Liver (tissue), 9 donors: ENCODE data around the gene CHCHD1. TPM values are rescaled to one million over a fixed set of nuclear protein-coding genes. Genes with fewer than 3 reads are reported as not detected.

Experiments
- DNase-seq: peaks from one replicate; pipeline ENCODE4 v3.0.0-alpha.2; 2017; ENCODE audit warnings: low spot score
- H3K27ac ChIP-seq, 2 donors: one replicate each; pipeline ENCODE4 v1.7.0; 2013; ENCODE audit warnings: inconsistent platforms in 2 of 2, low read length in 2 of 2, control low read depth in 1 of 2, low read depth in 1 of 2, mild to moderate bottlenecking in 1 of 2
- H3K27me3 ChIP-seq, 4 donors: one replicate each; pipeline versions ENCODE4 v1.6.1 to v1.7.0; 2013; ENCODE audit warnings: low read length in 3 of 4, inconsistent platforms in 1 of 4, mild to moderate bottlenecking in 1 of 4, moderate library complexity in 1 of 4; ENCODE audit not compliant: control insufficient read depth in 4 of 4, insufficient read depth in 4 of 4
- H3K36me3 ChIP-seq, 4 donors: one replicate each; pipeline versions ENCODE4 v1.6.1 to v1.7.0; 2013; ENCODE audit warnings: low read length in 3 of 4, mild to moderate bottlenecking in 3 of 4, low read depth in 1 of 4, moderate library complexity in 1 of 4; ENCODE audit not compliant: control insufficient read depth in 4 of 4, insufficient read depth in 3 of 4
- H3K4me1 ChIP-seq, 4 donors: one replicate each; pipeline versions ENCODE4 v1.6.1 to v1.7.0; 2013; ENCODE audit warnings: low read length in 3 of 4, mild to moderate bottlenecking in 3 of 4, moderate library complexity in 1 of 4; ENCODE audit not compliant: control insufficient read depth in 4 of 4, insufficient read depth in 4 of 4
- H3K4me3 ChIP-seq, 3 donors: one replicate each; pipeline versions ENCODE4 v1.6.1 to v1.7.0; 2013; ENCODE audit warnings: low read length in 3 of 3, control low read depth in 1 of 3, low read depth in 1 of 3, mild to moderate bottlenecking in 1 of 3
- H3K9ac ChIP-seq, 2 donors: one replicate each; pipeline ENCODE4 v1.7.0; 2013; ENCODE audit warnings: low read length in 2 of 2, mild to moderate bottlenecking in 2 of 2, moderate library complexity in 2 of 2, control low read depth in 1 of 2, low read depth in 1 of 2
- H3K9me3 ChIP-seq, 4 donors: one replicate each; pipeline versions ENCODE4 v1.6.1 to v1.7.0; 2013; ENCODE audit warnings: low read length in 3 of 4; ENCODE audit not compliant: control insufficient read depth in 4 of 4
- CTCF ChIP-seq: fragments of 150-350 bp; IDR thresholded peaks from 2 replicates; pipeline ENCODE4 v1.5.1; 2017; ENCODE audit warnings: improper control_type of control experiment, low read depth, low read length; ENCODE audit not compliant: missing input control
- EGR1 ChIP-seq, 2 donors: IDR thresholded peaks; 2 replicates each; pipeline ENCODE4 v1.6.1; 2016 to 2018; ENCODE audit warnings: antibody characterized with exemption in 2 of 2, low read depth in 2 of 2
- FOXA1 ChIP-seq: IDR thresholded peaks from 2 replicates; pipeline ENCODE4 v1.6.1; 2016; ENCODE audit warnings: antibody characterized with exemption
- FOXA2 ChIP-seq: IDR thresholded peaks from 2 replicates; pipeline ENCODE4 v1.6.1; 2016; ENCODE audit warnings: antibody characterized with exemption
- GABPA ChIP-seq, 2 donors: IDR thresholded peaks in 1 of 2; conservative IDR thresholded peaks in 1 of 2; 2 replicates each; pipeline ENCODE4 v1.6.1; 2016; ENCODE audit warnings: antibody characterized with exemption in 2 of 2, mild to moderate bottlenecking in 1 of 2, moderate library complexity in 1 of 2
- HNF4A ChIP-seq, 2 donors: conservative IDR thresholded peaks; 2 replicates each; pipeline ENCODE4 v1.6.1; 2016; ENCODE audit warnings: antibody characterized with exemption in 2 of 2, mild to moderate bottlenecking in 2 of 2
- HNF4G ChIP-seq: IDR thresholded peaks from 2 replicates; pipeline ENCODE4 v1.6.1; 2016; ENCODE audit warnings: antibody characterized with exemption
- JUND ChIP-seq, 2 donors: IDR thresholded peaks; 2 replicates each; pipeline ENCODE4 v1.6.1; 2016; ENCODE audit warnings: antibody characterized with exemption in 2 of 2
- MAX ChIP-seq: IDR thresholded peaks from 2 replicates; pipeline ENCODE4 v1.6.1; 2016; ENCODE audit warnings: antibody characterized with exemption
- NR2F2 ChIP-seq: IDR thresholded peaks from 2 replicates; pipeline ENCODE4 v1.6.1; 2016; ENCODE audit warnings: antibody characterized with exemption
- RAD21 ChIP-seq, 2 donors: IDR thresholded peaks; 2 replicates each; pipeline ENCODE4 v1.6.1; 2016; ENCODE audit warnings: antibody characterized with exemption in 2 of 2, mild to moderate bottlenecking in 2 of 2
- RXRA ChIP-seq, 2 donors: IDR thresholded peaks; 2 replicates each; pipeline ENCODE4 v1.6.1; 2017 to 2018; ENCODE audit warnings: antibody characterized with exemption in 2 of 2, mild to moderate bottlenecking in 1 of 2
- SP1 ChIP-seq: IDR thresholded peaks from 2 replicates; pipeline ENCODE4 v1.6.1; 2018; ENCODE audit warnings: antibody characterized with exemption, mild to moderate bottlenecking
- TAF1 ChIP-seq: conservative IDR thresholded peaks from 2 replicates; pipeline ENCODE4 v1.6.1; 2016; ENCODE audit warnings: antibody characterized with exemption, mild to moderate bottlenecking
- YY1 ChIP-seq: IDR thresholded peaks from 2 replicates; pipeline ENCODE4 v1.6.1; 2016; ENCODE audit warnings: antibody characterized with exemption, mild to moderate bottlenecking
- ZBTB33 ChIP-seq: IDR thresholded peaks from 2 replicates; pipeline ENCODE4 v1.6.1; 2016; ENCODE audit warnings: antibody characterized with exemption
- WGBS: extraction: QIAGEN DNeasy Blood & Tissue Kit; methylation state at CpG from one replicate; pipeline ENCODE4 v1.1.7; 2013; 5-methylcytosine and 5-hydroxymethylcytosine counted together
- polyA plus RNA-seq, 2 donors: library from polyadenylated mRNA; stranded (reverse) in 1 of 2; unstranded in 1 of 2; fragments of 200-250 nt in 1 of 2; fragments of >200 nt in 1 of 2; fragmentation: Nextera tagmentation in 1 of 2; extraction: Ambion mirVana in 1 of 2; gene quantifications; one replicate each; pipeline versions ENCODE4 v1.2.1 to v1.2.3, GENCODE V29; 2013 to 2015
- total RNA-seq, 2 donors: library from RNA; depleted of rRNA; stranded (reverse); fragments of >200 nt; gene quantifications; one replicate each; pipeline ENCODE4 v1.2.3, GENCODE V29; 2014
- TF ChIP-seq, protein P1 (sequence below): IDR thresholded peaks from 2 replicates; pipeline ENCODE4 v1.6.1; 2016; ENCODE audit warnings: antibody characterized with exemption
- TF ChIP-seq, protein P2 (sequence below): IDR thresholded peaks from 2 replicates; pipeline ENCODE4 v1.6.1; 2016; ENCODE audit warnings: antibody characterized with exemption, mild to moderate bottlenecking
- donor health status: healthy.
- donor health status: healthy.
- donor health status: healthy.
- donor health status: healthy.
- donor health status: healthy.

CHCHD1 gene
- total and polyA plus RNA-seq, 4 donors = 7.6 to 47.4 (median 23.1) TPM

GRCh38 chr10:73785211-73785720, 3.4 kb downstream of the CHCHD1 start, which contains the start of gene ZSWIM8:
Gene ZSWIM8, plus strand, starts transcription at chr10:73785606. Its CDS starts 273 bp downstream, at chr10:73785879.
- Histone ChIP-seq H3K27ac (peak within 1 kb of the TSS; percentile 86 to 97), H3K36me3 (peaks cover 10 to 17% (median 15%) of the 10 kb centered on the region in 4 donors), H3K4me3 (peak within 1 kb of the TSS; percentile 84 to 89 (median 88)), H3K27me3 (no peaks in the 10 kb centered on the region), H3K4me1 (peaks cover 3 to 47% (median 42%) of the 10 kb centered on the region in 4 donors), H3K9me3 (no peaks in the 10 kb centered on the region), H3K9ac (peak within 1 kb of the TSS; percentile 88 to 89)
- DNase-seq = peak; percentile 86
- TF ChIP-seq ZBTB33 (peak; percentile 80), JUND (IDR thresholded peaks at IDR 0.05) (peak in 1 of 2 donors; percentile 39), TAF1 (no peak), CTCF (no peak), FOXA2 (peak; percentile 71), FOXA1 (peak; percentile 67), SP1 (peak; percentile 70), NR2F2 (peak; percentile 43), MAX (peak; percentile 61), HNF4A (conservative IDR thresholded peaks at IDR 0.05) (peak; percentile 27 to 35), EGR1 (IDR thresholded peaks at IDR 0.05; ENCODE audit: low read depth in 2 of 2) (no peak), YY1 (peak; percentile 98), RXRA (IDR thresholded peaks at IDR 0.05) (peak; percentile 32 to 33), RAD21 (IDR thresholded peaks at IDR 0.05) (peak; percentile 17 to 37), HNF4G (no peak), GABPA (IDR thresholded peaks at IDR 0.05 in 1 of 2, conservative IDR thresholded peaks at IDR 0.05 in 1 of 2) (peak; percentile 86 to 96)
- TF ChIP-seq, protein P1, sequence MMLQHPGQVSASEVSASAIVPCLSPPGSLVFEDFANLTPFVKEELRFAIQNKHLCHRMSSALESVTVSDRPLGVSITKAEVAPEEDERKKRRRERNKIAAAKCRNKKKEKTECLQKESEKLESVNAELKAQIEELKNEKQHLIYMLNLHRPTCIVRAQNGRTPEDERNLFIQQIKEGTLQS = no peak
- TF ChIP-seq, protein P2, sequence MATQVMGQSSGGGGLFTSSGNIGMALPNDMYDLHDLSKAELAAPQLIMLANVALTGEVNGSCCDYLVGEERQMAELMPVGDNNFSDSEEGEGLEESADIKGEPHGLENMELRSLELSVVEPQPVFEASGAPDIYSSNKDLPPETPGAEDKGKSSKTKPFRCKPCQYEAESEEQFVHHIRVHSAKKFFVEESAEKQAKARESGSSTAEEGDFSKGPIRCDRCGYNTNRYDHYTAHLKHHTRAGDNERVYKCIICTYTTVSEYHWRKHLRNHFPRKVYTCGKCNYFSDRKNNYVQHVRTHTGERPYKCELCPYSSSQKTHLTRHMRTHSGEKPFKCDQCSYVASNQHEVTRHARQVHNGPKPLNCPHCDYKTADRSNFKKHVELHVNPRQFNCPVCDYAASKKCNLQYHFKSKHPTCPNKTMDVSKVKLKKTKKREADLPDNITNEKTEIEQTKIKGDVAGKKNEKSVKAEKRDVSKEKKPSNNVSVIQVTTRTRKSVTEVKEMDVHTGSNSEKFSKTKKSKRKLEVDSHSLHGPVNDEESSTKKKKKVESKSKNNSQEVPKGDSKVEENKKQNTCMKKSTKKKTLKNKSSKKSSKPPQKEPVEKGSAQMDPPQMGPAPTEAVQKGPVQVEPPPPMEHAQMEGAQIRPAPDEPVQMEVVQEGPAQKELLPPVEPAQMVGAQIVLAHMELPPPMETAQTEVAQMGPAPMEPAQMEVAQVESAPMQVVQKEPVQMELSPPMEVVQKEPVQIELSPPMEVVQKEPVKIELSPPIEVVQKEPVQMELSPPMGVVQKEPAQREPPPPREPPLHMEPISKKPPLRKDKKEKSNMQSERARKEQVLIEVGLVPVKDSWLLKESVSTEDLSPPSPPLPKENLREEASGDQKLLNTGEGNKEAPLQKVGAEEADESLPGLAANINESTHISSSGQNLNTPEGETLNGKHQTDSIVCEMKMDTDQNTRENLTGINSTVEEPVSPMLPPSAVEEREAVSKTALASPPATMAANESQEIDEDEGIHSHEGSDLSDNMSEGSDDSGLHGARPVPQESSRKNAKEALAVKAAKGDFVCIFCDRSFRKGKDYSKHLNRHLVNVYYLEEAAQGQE = peak; percentile 85
- under 1% methylated on average over 36 of the region's 36 CpGs for WGBS
